SH-SY5Y (cell line): ENCODE results near the gene PHACTR2.

ENCODE experiments used
- GATA2 ChIP-seq: IDR thresholded peaks from 2 replicates; pipeline ENCODE4 v1.6.1; 2011; ENCODE audit warnings: mild to moderate bottlenecking, low read depth, low read length
- GATA3 ChIP-seq: IDR thresholded peaks from 2 replicates; pipeline ENCODE4 v1.6.1; 2011; ENCODE audit warnings: low read depth, mild to moderate bottlenecking, low read length, moderate library complexity

GRCh38 chr6:143677891-143678791 is at the start of gene PHACTR2:
- no peak for TF ChIP-seq GATA3
- TF ChIP-seq GATA2: no peak
